Measurements from ENCODE around the gene BAAT. TPM values are rescaled to one million over a fixed set of nuclear protein-coding genes. Genes with fewer than 3 reads are reported as not detected.

BAAT gene
- total and polyA plus RNA-seq, 2 of the 13 experiments (the other 11 are each of a cell fraction or from before 2014, with no cell fraction given) = 0.71 to 7.9 TPM

- H3K9ac ChIP-seq (ENCODE audit: insufficient read depth, low read depth, low read length) = no peak overlapping the region
- H3K4me3 ChIP-seq (replicated peaks in 1 of 3; ENCODE audit: insufficient read depth in 1 of 3, low read depth in 2 of 3, low read length in 3 of 3) = peak overlapping the region in 2 of 3 experiments; percentile 21 to 32; a peak in 2 of 6 replicates
- peaks cover 86% of the 10 kb centered on the region for H3K4me1 ChIP-seq (ENCODE audit: insufficient read depth, low read length)
- TF ChIP-seq SMYD3 (CRISPR knock-in tag; IDR thresholded peaks at IDR 0.05) (0 out of 2 replicates have a peak, but pooled peaks have one; percentile 30), GFI1 (CRISPR knock-in tag; IDR thresholded peaks at IDR 0.05; ENCODE audit: borderline replicate concordance) (peak; percentile 92), ELF3 (CRISPR knock-in tag; IDR thresholded peaks at IDR 0.05) (peak; percentile 88), THAP7 (CRISPR knock-in tag; IDR thresholded peaks at IDR 0.05) (no peak), HMG20B (CRISPR knock-in tag; conservative IDR thresholded peaks at IDR 0.05) (peak; percentile 63; the same call in 1 of the 2 replicates), IKZF5 (CRISPR knock-in tag; IDR thresholded peaks at IDR 0.05) (peak; percentile 78; the same call in 1 of the 2 replicates), ZNF3 (CRISPR knock-in tag; IDR thresholded peaks at IDR 0.05) (no peak), CEBPG (CRISPR knock-in tag; IDR thresholded peaks at IDR 0.05) (peak; percentile 61), GABPB1 (CRISPR knock-in tag; IDR thresholded peaks at IDR 0.05) (no peak; the same call in 1 of the 2 replicates), FOXK1 (CRISPR knock-in tag; IDR thresholded peaks at IDR 0.05; ENCODE audit: borderline replicate concordance, low read depth) (peak; percentile 59; the same call in 1 of the 2 replicates), HNRNPUL1 (IDR thresholded peaks at IDR 0.05; ENCODE audit: low read depth, low read length) (peak; percentile 78), ZNF143 (CRISPR knock-in tag; IDR thresholded peaks at IDR 0.05) (0 out of 2 replicates have a peak, but pooled peaks have one; percentile 30), KDM3A (CRISPR knock-in tag; IDR thresholded peaks at IDR 0.05; ENCODE audit: low read depth) (0 out of 2 replicates have a peak, but pooled peaks have one; percentile 49), CC2D1A (CRISPR knock-in tag; IDR thresholded peaks at IDR 0.05) (no peak), HMGXB3 (CRISPR knock-in tag; IDR thresholded peaks at IDR 0.05; ENCODE audit: borderline replicate concordance) (peak; percentile 40; the same call in 1 of the 2 replicates)
These were observed 48.4 kb upstream of the BAAT start for GRCh38 chr9:101433229-101433628.

More at GRCh38 chr9:101433229-101433628, 48.4 kb upstream of the BAAT start:
- in situ Hi-C loops (cut with HindIII; ENCODE audit: extremely low pct_ligation_motif_present, low pct_unique_long_range_greater_than_20kb) = no loop called here
- no peaks in the 10 kb centered on the region for H3K79me2 ChIP-seq (ENCODE audit: insufficient read depth, low read length)
- no peaks in the 10 kb centered on the region for H3K36me3 ChIP-seq (replicated peaks in 1 of 2; ENCODE audit: control insufficient read depth in 1 of 2, insufficient read depth in 2 of 2, low read length in 2 of 2)
- ChIA-PET POLR2A (interaction anchor here (1.4 to 4.0 kb wide), 3 partner anchors 13 to 79 kb away, joined by 4 to 23 read pairs (median 9); partner anchors contain the start of genes MRPL50 and ZNF189), CTCF (ENCODE audit: low intra/inter-chr PET ratio, low total read pairs) (no interaction called here)
- H3K27ac ChIP-seq (ENCODE audit: extremely low read length, insufficient read depth, low read length) = peak overlapping the region; percentile 71
- no peaks in the 10 kb centered on the region for H4K20me1 ChIP-seq (ENCODE audit: insufficient read depth, low read length)
- intact Hi-C loops (cut with micrococcal nuclease; ENCODE audit: unreplicated experiment) = loop anchor here (1.0 kb wide), 1 partner anchor 12 kb away; no protein-coding TSS in a partner anchor
- no peak overlapping the region for H2AFZ ChIP-seq (ENCODE audit: low read length)
- ATAC-seq (peak; percentile 98), DNase-seq (ENCODE audit: low spot score) (peak; percentile 94), FAIRE-seq (peak; percentile 89)
- H3K27me3 ChIP-seq (ENCODE audit: control insufficient read depth in 1 of 2, insufficient read depth in 2 of 2, low read length in 2 of 2) = no peaks in the 10 kb centered on the region
- no TSS peak for BruUV-seq (replicated peaks)
- H3K9me3 ChIP-seq (ENCODE audit: low read length) = no peaks in the 10 kb centered on the region
- H3K4me2 ChIP-seq (ENCODE audit: low read depth, low read length) = peak overlapping the region; percentile 59
- WGBS (ENCODE audit: low lambda C conversion rate) = 0% methylated on average over 3 of the region's 3 CpGs

Data from HepG2 (cell line).